ENCODE results near the gene STRIT1. TPM values are rescaled to one million over a fixed set of nuclear protein-coding genes. Genes with fewer than 3 reads are reported as not detected.

STRIT1 gene
- total RNA-seq, 1 experiment from 2014 or later, result not detected

- Histone ChIP-seq H3K4me1 (ENCODE audit: insufficient read depth, low read length) (no peaks in the 10 kb centered on the region), H3K9me2 (replicated peaks; ENCODE audit: low read length) (no peaks in the 10 kb centered on the region), H3K9ac (ENCODE audit: low read length) (no peak overlapping the region), H3F3A (ENCODE audit: low read length, unreplicated experiment) (no peaks in the 10 kb centered on the region), H2AFZ (ENCODE audit: low read length) (no peak overlapping the region), H3K9me3 (ENCODE audit: low read length) (no peaks in the 10 kb centered on the region), H3K27ac (ENCODE audit: low read length) (no peak overlapping the region), H3K79me2 (ENCODE audit: low read length) (no peaks in the 10 kb centered on the region), H4K20me1 (ENCODE audit: low read length) (no peaks in the 10 kb centered on the region), H3K4me2 (ENCODE audit: low read length) (no peak overlapping the region), H3K36me3 (ENCODE audit: low read depth, low read length) (no peaks in the 10 kb centered on the region), H3K4me3 (ENCODE audit: low read length) (no peak overlapping the region), H3K27me3 (ENCODE audit: low read length) (no peaks in the 10 kb centered on the region)
- BruUV-seq (replicated peaks), result no TSS peak
- intact Hi-C loops (cut with micrococcal nuclease), result no loop called here
- POLR2A ChIA-PET (ENCODE audit: unreplicated experiment), result no interaction called here
- ATAC-seq (no peak), DNase-seq (no peak)
- CTCF ChIA-PET, result no interaction called here
- TF ChIP-seq EZH2phosphoT487 (IDR thresholded peaks at IDR 0.05; ENCODE audit: borderline replicate concordance, low read length) (no peak), EZH2 (IDR thresholded peaks at IDR 0.05; ENCODE audit: low read length, unreplicated experiment) (no peak), CTCF (conservative IDR thresholded peaks at IDR 0.05; ENCODE audit: low read depth, low read length) (no peak)
Measured at GRCh38 chr3:155334215-155334913, 40.9 kb upstream of the STRIT1 start.

DNA sequence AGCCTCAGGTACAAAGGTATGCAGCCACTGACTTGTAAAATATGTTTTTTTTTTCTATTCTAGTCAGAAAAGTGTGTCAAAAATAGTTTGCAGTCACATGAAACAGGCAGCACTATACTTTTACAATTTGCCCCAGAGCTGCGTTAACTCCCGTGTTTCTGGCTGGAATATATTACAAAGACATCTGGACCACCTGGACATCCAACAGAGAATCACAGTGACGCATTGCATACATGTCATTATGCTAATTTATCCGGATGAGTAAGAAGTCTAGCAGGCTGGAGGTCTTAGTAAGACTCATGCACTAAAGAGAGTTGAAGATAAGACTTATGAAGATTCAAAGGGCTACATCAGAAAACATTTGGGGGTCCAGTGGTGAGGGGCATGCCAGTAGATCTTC lies 39.2 kb upstream of the STRIT1 start:
- no peaks in the 10 kb centered on the region for H3K9me3 ChIP-seq (ENCODE audit: low read length)
- BruUV-seq (replicated peaks), result no TSS peak
- ATAC-seq (no peak), DNase-seq (no peak)
- TF ChIP-seq EZH2phosphoT487 (IDR thresholded peaks at IDR 0.05; ENCODE audit: borderline replicate concordance, low read length), result no peak
- no peak overlapping the region for H3K4me2 ChIP-seq (ENCODE audit: low read length)
- no peak overlapping the region for H3K27ac ChIP-seq (ENCODE audit: low read length)
- H3K27me3 ChIP-seq (ENCODE audit: low read length), result no peaks in the 10 kb centered on the region
- H3K36me3 ChIP-seq (ENCODE audit: low read depth, low read length), result no peaks in the 10 kb centered on the region
- no peaks in the 10 kb centered on the region for H3K79me2 ChIP-seq (ENCODE audit: low read length)
- CTCF ChIA-PET, result no interaction called here
- H4K20me1 ChIP-seq (ENCODE audit: low read length), result no peaks in the 10 kb centered on the region
- POLR2A ChIA-PET (ENCODE audit: unreplicated experiment), result no interaction called here
- no peaks in the 10 kb centered on the region for H3K4me1 ChIP-seq (ENCODE audit: insufficient read depth, low read length)
- no peaks in the 10 kb centered on the region for H3K9me2 ChIP-seq (replicated peaks; ENCODE audit: low read length)
- intact Hi-C loops (cut with micrococcal nuclease), result no loop called here
- no peak overlapping the region for H3K9ac ChIP-seq (ENCODE audit: low read length)
- no peaks in the 10 kb centered on the region for H3F3A ChIP-seq (ENCODE audit: low read length, unreplicated experiment)
- H3K4me3 ChIP-seq (ENCODE audit: low read length), result no peak overlapping the region
- H2AFZ ChIP-seq (ENCODE audit: low read length), result no peak overlapping the region

DNA sequence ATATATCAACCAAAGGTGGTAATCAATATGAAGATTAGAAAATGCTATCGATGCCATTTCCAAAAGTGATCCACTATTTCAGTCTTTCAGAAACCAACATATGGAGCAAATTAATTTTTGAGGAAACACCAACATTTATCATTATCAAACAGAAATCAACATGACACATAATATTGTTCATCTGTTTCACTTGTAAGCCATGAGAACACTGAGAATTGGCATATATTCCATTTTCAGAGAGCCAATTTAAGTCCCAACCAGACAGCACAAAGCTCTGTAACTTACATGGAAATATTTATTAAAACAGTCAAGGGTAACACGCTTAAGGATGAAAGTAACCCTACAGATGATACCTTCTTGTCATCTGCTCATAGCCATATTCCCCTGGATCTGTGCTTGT lies 37.6 kb upstream of the STRIT1 start:
- Histone ChIP-seq H3K27ac (ENCODE audit: low read length) (no peak overlapping the region), H2AFZ (ENCODE audit: low read length) (no peak overlapping the region), H3K4me2 (ENCODE audit: low read length) (no peak overlapping the region), H3K79me2 (ENCODE audit: low read length) (no peaks in the 10 kb centered on the region), H3K9me2 (replicated peaks; ENCODE audit: low read length) (no peaks in the 10 kb centered on the region), H3K36me3 (ENCODE audit: low read depth, low read length) (no peaks in the 10 kb centered on the region), H3K4me3 (ENCODE audit: low read length) (no peak overlapping the region), H3K9ac (ENCODE audit: low read length) (no peak overlapping the region), H3K4me1 (ENCODE audit: insufficient read depth, low read length) (no peaks in the 10 kb centered on the region), H3K9me3 (ENCODE audit: low read length) (no peaks in the 10 kb centered on the region), H3F3A (ENCODE audit: low read length, unreplicated experiment) (no peaks in the 10 kb centered on the region), H3K27me3 (ENCODE audit: low read length) (no peaks in the 10 kb centered on the region), H4K20me1 (ENCODE audit: low read length) (no peaks in the 10 kb centered on the region)
- DNase-seq (no peak), ATAC-seq (no peak)
- TF ChIP-seq EZH2 (IDR thresholded peaks at IDR 0.05; ENCODE audit: low read length, unreplicated experiment) (no peak), CTCF (conservative IDR thresholded peaks at IDR 0.05; ENCODE audit: low read depth, low read length) (no peak), EZH2phosphoT487 (IDR thresholded peaks at IDR 0.05; ENCODE audit: borderline replicate concordance, low read length) (no peak)
- no TSS peak for BruUV-seq (replicated peaks)
- ChIA-PET POLR2A (ENCODE audit: unreplicated experiment) (no interaction called here), CTCF (no interaction called here)
- intact Hi-C loops (cut with micrococcal nuclease), result no loop called here
